Activated CD4-positive, alpha-beta T cell treated with anti-CD3 and anti-CD28 coated beads for 48 hours (primary cell): ENCODE results near the gene SLC7A9.
A peak's percentile ranks its signal among the peaks of the same experiment; 100 is the strongest.
"Not testable (repeated sequence)": the region's sequence is repeated elsewhere in the genome, so short reads cannot be mapped to it uniquely, and the experiment has no call there.

Experiments
- DNase-seq: peaks from one replicate; pipeline ENCODE4 v3.0.0-alpha.2; 2020

Gene SLC7A9

GRCh38 chr19:32863301-32863700, 6.3 kb downstream of the SLC7A9 start:
- DNase-seq, result no peak

DNA sequence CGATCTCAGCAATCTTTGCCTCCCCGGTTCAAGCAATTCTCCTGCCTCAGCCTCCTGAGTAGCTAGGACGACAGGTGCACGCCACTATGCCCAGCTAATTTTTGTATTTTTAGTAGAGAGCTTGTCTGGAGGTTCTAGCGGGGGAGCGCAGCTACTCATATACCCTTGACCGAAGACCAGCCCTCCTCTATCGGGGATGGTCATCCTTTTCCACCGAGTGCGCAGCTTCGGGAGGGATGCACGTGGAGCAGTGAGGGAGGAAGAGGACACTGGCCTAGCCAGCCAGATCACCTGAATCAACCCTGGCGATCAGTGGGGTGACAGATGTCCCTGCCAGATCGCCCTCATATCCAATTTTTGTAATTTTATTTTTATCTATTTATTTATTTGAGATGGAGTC, 6.8 kb downstream of the SLC7A9 start:
- no peak for DNase-seq

- no peak for DNase-seq
These were observed 7.4 kb downstream of the SLC7A9 start for GRCh38 chr19:32862173-32862572.

- DNase-seq, result no peak
These were observed 8.0 kb downstream of the SLC7A9 start for GRCh38 chr19:32861596-32861995.

DNA sequence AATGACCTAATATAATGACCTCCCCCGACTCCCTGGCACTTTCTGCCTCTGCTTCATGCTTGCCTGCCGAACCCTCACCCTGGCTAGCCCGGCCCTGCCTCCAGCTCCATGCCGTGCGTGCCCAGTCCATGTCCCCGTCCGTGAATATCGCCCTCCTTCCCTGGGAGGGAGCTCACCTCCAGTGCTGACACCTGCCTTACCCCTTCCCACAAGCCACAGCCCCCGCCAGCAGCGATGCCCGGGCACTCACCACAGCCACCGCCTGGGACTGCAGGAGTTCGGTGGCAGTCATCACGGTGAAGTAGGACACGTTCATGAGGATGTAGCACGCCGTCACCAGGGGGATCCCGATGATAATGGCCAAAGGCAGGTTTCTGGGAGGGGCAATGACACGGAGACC, 10.0 kb downstream of the SLC7A9 start:
- DNase-seq, result no peak

DNA sequence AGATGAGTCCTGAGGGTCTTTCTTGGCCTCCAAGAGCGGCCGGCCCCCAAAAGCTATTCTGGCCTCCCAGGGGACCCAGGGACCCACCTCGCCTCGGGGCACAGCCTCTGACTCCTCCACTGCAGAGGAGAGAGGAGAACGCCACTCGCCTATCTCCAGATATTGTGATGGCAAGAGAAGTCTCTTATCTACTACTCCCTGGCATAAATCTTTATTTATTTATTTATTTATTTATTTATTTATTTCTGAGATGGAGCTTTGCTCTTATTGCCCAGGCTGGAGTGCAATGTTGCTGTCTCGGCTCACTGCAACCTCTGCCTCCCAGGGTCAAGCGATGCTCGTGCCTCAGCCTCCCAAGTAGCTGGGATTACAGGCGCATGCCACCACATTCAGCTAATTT, 11.0 kb downstream of the SLC7A9 start:
- DNase-seq, result no peak

- no peak for DNase-seq
These were observed 11.4 kb downstream of the SLC7A9 start for GRCh38 chr19:32858155-32858554.

DNA sequence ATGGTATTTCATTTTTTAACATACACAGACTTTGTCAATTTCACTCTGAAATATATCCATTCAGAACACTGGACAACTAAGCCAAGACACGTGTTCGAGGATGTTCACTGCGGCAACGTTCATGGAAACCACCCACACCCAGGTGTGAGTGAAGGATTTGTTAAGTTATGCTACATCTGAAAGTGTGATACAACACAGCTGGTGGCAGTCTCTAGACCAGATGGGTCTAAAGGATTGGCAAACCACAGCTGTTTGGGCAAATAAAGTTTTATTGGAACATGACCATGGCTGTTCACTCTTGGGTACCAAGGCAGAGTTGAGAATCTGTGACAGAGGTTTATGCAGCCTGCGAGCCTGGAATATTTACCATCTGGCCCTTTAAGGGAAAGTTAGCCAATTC, 12.0 kb downstream of the SLC7A9 start:
- no peak for DNase-seq

DNA sequence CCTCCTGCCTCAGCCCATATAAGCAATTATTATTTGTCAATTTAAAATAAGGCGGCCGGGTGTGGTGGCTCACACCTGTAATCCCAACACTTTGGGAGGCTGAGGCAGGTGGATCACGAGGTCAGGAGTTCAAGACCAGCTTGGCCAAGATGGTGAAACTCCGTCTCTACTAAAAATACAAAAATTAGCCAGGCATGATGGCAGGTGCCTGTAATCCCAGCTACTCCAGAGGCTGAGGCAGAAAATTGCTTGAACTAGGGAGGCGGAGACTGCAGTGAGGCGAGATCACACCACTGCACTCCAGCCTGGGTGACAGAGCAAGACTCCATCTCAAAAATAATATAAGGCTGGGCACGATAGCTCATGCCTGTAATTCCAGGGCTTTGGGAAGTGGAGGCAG, 12.7 kb downstream of the SLC7A9 start:
- DNase-seq, result not testable (repeated sequence)

DNA sequence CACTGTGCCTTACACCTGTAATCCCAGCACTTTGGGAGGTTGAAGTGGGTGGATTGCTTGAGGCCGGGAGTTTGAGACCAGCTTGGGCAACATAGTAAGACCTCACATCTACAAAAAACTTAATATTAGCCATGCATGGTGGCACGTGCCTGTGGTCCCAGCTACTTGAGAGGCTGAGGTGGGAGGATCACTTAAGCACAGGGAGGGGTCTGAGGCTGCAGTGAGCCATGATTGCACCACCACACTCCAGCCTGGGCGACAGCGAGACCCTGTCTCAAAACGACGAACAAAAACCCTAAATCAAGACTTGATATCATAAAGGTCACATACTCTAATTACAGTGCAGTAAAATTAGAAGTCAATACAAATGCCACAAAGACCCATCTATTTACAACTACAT, 17.4 kb downstream of the SLC7A9 start:
- DNase-seq, result no peak

DNA sequence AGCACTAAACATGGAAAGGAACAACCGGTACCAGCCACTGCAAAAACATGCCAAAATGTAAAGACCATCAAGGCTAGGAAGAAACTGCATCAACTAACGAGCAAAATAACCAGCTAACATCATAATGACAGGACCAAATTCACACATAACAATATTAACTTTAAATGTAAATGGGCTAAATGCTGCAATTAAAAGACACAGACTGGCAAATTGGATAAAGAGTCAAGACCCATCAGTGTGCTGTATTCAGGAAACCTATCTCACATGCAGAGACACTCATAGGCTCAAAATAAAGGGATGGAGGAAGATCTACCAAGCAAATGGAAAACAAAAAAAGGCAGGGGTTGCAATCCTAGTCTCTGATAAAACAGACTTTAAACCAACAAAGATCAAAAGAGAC, 21.5 kb downstream of the SLC7A9 start:
- DNase-seq, result not testable (repeated sequence)

DNA sequence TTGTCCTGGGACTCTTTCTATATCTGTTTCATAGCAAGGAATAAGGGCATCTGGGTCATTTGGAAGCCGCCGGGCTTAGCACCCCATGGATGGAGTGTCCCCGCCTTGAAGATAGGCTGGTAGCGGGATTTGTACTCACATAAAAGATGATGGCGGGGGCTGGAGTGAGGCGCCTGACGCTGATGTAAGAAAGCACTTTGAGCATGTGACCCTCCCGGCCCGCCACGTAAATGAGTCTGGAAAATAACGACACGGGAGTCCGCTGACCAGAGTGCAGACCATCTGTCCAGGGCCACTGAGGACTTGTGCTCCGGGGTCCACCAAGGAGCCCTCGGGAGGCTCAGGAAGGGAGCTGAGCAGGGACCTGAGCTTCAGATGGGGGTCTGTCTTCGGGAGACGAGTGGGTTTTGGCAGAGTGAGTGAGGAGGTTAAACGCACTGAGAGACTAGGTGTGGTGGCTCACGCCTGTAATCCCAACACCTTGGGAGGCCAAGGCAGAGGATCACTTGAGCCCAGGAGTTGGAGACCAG, 25.8 kb downstream of the SLC7A9 start:
- no peak for DNase-seq

- DNase-seq, result no peak
These were observed 27.5 kb downstream of the SLC7A9 start for GRCh38 chr19:32842061-32842460.

DNA sequence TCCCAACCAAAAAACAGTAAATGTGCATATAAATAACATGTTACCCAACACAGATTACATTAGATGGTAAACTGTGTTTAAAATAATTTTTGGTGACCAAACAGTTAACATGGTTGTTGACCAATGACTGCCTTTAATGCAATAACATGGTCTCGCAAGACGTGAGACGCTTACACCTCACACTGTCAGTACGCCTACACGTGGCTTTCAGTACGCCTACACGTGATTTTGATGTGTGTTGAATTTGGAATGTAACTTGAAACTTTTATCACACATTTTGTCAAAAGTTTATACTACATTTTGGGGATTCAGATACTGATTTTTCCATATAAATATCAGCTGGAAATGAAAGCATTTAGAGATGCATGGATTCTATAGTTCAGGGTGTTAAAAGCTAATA, 32.0 kb downstream of the SLC7A9 start:
- no peak for DNase-seq

GRCh38 chr19:32833388-32833787, 36.2 kb downstream of the SLC7A9 start:
- not testable (repeated sequence) for DNase-seq

DNA sequence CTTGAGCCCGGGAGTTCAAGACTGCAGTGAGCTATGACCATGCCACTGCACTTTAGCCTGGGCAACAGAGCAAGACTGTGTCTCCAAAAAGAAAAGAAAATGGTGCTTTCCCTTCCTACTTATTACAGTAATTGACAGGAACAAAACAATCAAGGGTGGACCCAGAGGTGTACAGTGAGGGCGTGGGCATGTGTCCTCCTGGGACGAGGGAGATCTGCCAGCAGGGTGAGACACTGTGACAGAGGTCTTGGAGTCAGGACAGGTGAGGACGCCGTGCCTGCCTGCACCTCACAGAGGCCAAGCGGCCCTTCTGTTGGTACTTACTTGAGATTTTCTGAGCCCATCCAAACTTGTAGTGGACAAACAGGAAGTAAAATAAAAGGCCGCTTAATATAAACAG, 36.7 kb downstream of the SLC7A9 start:
- not testable (repeated sequence) for DNase-seq

- not testable (repeated sequence) for DNase-seq
These were observed 37.5 kb downstream of the SLC7A9 start for GRCh38 chr19:32832094-32832493.

- DNase-seq, result no peak
These were observed 38.0 kb downstream of the SLC7A9 start for GRCh38 chr19:32831611-32832010.

- DNase-seq, result no peak
These were observed 39.1 kb downstream of the SLC7A9 start for GRCh38 chr19:32830231-32831014.

DNA sequence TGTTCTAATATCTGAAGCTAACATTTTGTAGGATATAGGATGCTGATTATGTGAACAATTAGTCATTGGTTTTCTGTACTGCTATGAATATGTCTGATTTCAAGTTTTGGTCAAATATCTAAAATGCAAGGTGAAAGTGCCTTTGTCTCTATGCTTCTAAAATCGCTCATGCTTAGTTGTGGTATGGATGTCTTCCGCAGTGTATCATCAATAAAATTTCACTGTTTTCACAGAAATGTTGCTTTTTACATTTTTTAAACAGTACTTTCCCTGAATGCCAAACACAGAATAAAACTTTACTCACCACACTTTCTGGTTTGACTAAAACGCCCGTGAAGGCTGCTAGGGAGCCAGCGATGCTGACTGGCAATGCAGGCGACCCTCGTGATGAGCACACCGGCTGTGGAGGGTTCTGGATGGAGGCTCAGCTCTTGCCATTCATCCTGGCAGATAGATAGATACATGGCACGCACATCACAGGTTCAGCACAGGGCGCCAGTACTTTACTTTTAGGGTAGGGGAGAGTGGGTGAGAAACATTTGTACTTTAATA, 40.1 kb downstream of the SLC7A9 start:
- peak; percentile 25 for DNase-seq

DNA sequence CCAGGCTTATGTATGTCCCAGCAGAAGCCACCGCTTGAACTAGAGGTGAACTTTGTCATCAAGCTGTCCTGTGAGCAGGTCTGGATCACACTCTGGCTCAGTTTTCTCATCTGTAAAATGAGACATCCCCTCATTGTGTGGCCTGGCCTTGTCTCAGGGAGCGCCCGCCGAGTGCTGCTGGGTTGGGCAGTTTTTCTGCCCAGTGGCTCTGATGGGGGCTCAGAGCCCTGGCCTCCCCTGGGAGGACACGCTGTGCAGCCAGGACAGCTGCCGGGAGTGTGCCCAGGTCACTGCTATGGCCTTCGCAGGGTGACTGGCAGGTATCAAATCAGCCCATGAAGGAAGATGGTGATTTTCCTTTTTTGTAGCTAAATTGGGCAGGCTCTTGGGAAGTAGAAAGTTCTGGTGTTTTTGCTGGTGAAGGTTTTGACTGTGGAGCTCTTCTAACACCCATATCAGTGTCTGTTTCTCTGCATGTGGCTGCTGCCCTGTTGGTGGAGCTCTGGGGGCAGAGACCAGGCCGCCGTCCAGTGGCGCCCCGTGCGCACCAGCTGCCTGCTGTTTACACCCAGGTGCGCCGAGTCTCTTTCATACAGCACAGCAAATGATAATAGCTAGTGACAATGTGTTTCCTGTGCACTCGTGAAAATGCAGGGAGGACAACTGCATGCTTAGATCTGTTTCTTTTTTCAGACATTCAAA, 40.8 kb downstream of the SLC7A9 start:
- DNase-seq, result no peak

- no peak for DNase-seq
These were observed 41.4 kb downstream of the SLC7A9 start for GRCh38 chr19:32828139-32828538.

DNA sequence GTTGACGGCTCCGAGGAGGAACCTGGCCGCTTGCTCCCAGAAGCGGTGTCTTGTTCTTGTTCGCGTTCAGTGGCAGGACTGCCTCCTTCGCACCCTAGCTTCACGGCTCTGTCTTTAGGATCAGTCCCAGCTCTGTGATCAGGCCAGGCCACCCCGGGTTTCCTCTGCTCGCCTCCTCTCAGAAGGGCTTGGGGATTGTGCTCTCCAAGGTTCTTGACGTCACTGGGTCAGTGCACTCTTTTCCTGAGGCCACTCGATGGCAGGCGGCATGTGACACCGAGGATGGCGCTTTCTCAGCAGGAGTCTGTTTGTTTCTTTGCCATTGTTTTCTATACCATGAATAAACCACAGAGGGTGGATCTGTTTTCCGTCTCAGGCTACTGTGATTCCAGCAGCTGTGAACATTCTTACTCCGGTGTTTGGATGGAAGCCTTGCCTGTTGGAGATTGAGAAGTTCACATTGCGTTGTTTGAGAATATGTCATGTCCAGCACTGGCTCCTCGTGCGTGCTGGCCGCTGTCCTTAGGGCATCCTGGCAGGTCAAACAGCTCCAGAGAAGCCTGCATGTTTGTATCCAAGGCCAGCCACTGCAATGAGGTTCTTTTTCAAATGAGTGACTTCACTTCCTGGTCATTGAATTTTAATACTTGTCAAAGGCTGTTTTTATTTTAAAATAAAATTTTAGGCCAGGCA, 44.5 kb downstream of the SLC7A9 start:
- DNase-seq, result no peak
